Activated CD4-positive, alpha-beta T cell treated with anti-CD3 and anti-CD28 coated beads for 24 hours (primary cell): ENCODE results near the gene ESRRA.
A peak's percentile ranks its signal among the peaks of the same experiment; 100 is the strongest.
"Not testable (repeated sequence)": the region's sequence is repeated elsewhere in the genome, so short reads cannot be mapped to it uniquely, and the experiment has no call there.

Experiments
- DNase-seq, 2 donors: peaks; one replicate each; pipeline ENCODE4 v3.0.0-alpha.2; 2020; ENCODE audit warnings: low read depth in 2 of 2

Gene ESRRA

GRCh38 chr11:64291752-64292459, 13.4 kb upstream of the ESRRA start:
- DNase-seq: no peak

- no peak for DNase-seq
Observed at GRCh38 chr11:64292460-64293254, 12.7 kb upstream of the ESRRA start.

- no peak for DNase-seq
Observed at GRCh38 chr11:64294774-64295173, 10.6 kb upstream of the ESRRA start.

- no peak for DNase-seq
Observed at GRCh38 chr11:64295760-64296159, 9.6 kb upstream of the ESRRA start.

GRCh38 chr11:64296236-64296635, 9.1 kb upstream of the ESRRA start:
- no peak for DNase-seq

- DNase-seq: no peak
Observed at GRCh38 chr11:64296830-64297698, 8.3 kb upstream of the ESRRA start.

- DNase-seq: no peak
Observed at GRCh38 chr11:64297699-64298358, 7.5 kb upstream of the ESRRA start.

GRCh38 chr11:64298966-64299846, 6.1 kb upstream of the ESRRA start:
- DNase-seq: no peak

GRCh38 chr11:64299847-64300648, 5.3 kb upstream of the ESRRA start, which contains the start of gene CATSPERZ:
Gene CATSPERZ (plus strand): TSS chr11:64300358. CDS start chr11:64300411, 53 bp downstream.
- DNase-seq: no peak

- DNase-seq: no peak
Observed at GRCh38 chr11:64303109-64304031, 2.0 kb upstream of the ESRRA start.

- no peak for DNase-seq
Observed at GRCh38 chr11:64304032-64304315, 1.4 kb upstream of the ESRRA start.

GRCh38 chr11:64304316-64305072, 830 bp upstream of the ESRRA start:
- DNase-seq: peak; percentile 93 to 98

- DNase-seq: peak; percentile 59 to 61
Observed at GRCh38 chr11:64305691-64306562, 603 bp downstream of the ESRRA start.

- no peak for DNase-seq
Observed at GRCh38 chr11:64306563-64306875, 1.2 kb downstream of the ESRRA start.

GRCh38 chr11:64306876-64307622, 1.7 kb downstream of the ESRRA start:
- no peak for DNase-seq

GRCh38 chr11:64307795-64308194, 2.5 kb downstream of the ESRRA start:
- DNase-seq: not testable (repeated sequence)

- no peak for DNase-seq
Observed at GRCh38 chr11:64312947-64313346, 7.6 kb downstream of the ESRRA start.
